ENCODE results near the gene APOM.

GRCh38 chr6:31622684-31623091 is 33.0 kb upstream of the APOM start:
- no peak for TF ChIP-seq ZNF70 (CRISPR knock-in tag; IDR thresholded peaks at IDR 0.05)
- no peak for TF ChIP-seq RARB (CRISPR knock-in tag; IDR thresholded peaks at IDR 0.05)
- TF ChIP-seq CREB5 (CRISPR knock-in tag; IDR thresholded peaks at IDR 0.05; ENCODE audit: low read depth): no peak
- no peak for TF ChIP-seq TOX (CRISPR knock-in tag; IDR thresholded peaks at IDR 0.05; ENCODE audit: borderline replicate concordance)
- TF ChIP-seq SNAI2 (CRISPR knock-in tag; IDR thresholded peaks at IDR 0.05): no peak
- no peak for TF ChIP-seq POU6F1 (CRISPR knock-in tag; IDR thresholded peaks at IDR 0.05; ENCODE audit: borderline replicate concordance, low read depth)
- no peak for TF ChIP-seq ISL1 (CRISPR knock-in tag; IDR thresholded peaks at IDR 0.05)

All from SK-N-SH treated with all-trans-retinoic acid at 6 μM for 48 hours (cell line).